Panc1 (cell line): Measurements from ENCODE around the gene NEK7. TPM values are rescaled to one million over a fixed set of nuclear protein-coding genes. Genes with fewer than 3 reads are reported as not detected.

Experiments used
- ATAC-seq: fragments of 200-7000 bp; cut with Tn5 transposase; 2 replicates; pipeline ENCODE4 v1.9.1; 2020; ENCODE audit warnings: mild to moderate bottlenecking, moderate library complexity
- BruUV-seq: library from RNA; stranded (reverse); fragments of 400-500 nt; replicated peaks from 2 replicates; lab custom pipeline; 2021; lab: Mats Ljungman, UMichigan
- CTCF ChIA-PET: fragments of 300-600 bp; sonication (Branson Sonifier 250); formaldehyde crosslinking; loops from one replicate; lab custom pipeline; 2022; ENCODE audit warnings: antibody characterized with exemption; lab: Charles Lee
- POLR2A ChIA-PET: fragments of 300-600 bp; sonication (Branson Sonifier 250); formaldehyde crosslinking; loops from one replicate; lab custom pipeline; 2022; ENCODE audit warnings: antibody characterized with exemption; lab: Charles Lee
- DNase-seq: peaks from one replicate; pipeline ENCODE4 v3.0.0-alpha.2; 2010; ENCODE audit warnings: low read depth, low spot score
- H3K27ac ChIP-seq: 2 replicates; pipeline ENCODE4 v1.5.1; 2011; ENCODE audit warnings: mild to moderate bottlenecking, low read length, inconsistent platforms
- H3K27me3 ChIP-seq: fragments of 200-500 bp; sonication (Bioruptor generic); 2 replicates; pipeline ENCODE4 v1.6.0; 2014; ENCODE audit warnings: low read length, inconsistent platforms; ENCODE audit not compliant: control insufficient read depth, insufficient read depth
- H3K36me3 ChIP-seq: fragments of 200-500 bp; sonication (Bioruptor generic); 2 replicates; pipeline ENCODE4 v1.5.1; 2014; ENCODE audit warnings: inconsistent platforms, mild to moderate bottlenecking, low read length, moderate library complexity; ENCODE audit not compliant: control insufficient read depth, insufficient read depth
- H3K4me1 ChIP-seq: 2 replicates; pipeline ENCODE4 v1.5.1; 2011; ENCODE audit warnings: inconsistent platforms, mild to moderate bottlenecking, low read length, moderate library complexity; ENCODE audit not compliant: control insufficient read depth, insufficient read depth
- H3K4me3 ChIP-seq, 2 experiments: 2 replicates each; pipeline ENCODE4 v1.5.1; 2011 to 2012; ENCODE audit warnings: low read depth in 2 of 2, low read length in 2 of 2, mild to moderate bottlenecking in 2 of 2, inconsistent platforms in 1 of 2, moderate library complexity in 1 of 2
- H3K9me3 ChIP-seq: fragments of 200-500 bp; sonication (Bioruptor generic); 2 replicates; pipeline ENCODE4 v1.5.1; 2014; ENCODE audit warnings: low read depth, mild to moderate bottlenecking, inconsistent platforms, low read length, moderate library complexity; ENCODE audit not compliant: control insufficient read depth, insufficient read depth
- POLR2AphosphoS5 ChIP-seq: IDR thresholded peaks from 2 replicates; pipeline ENCODE4 v1.6.1; 2012; ENCODE audit warnings: mild to moderate bottlenecking, low read depth, low read length, moderate library complexity
- SIN3A ChIP-seq: IDR thresholded peaks from 2 replicates; pipeline ENCODE4 v1.6.1; 2012; ENCODE audit warnings: low read depth, mild to moderate bottlenecking, low read length, moderate library complexity, borderline replicate concordance; ENCODE audit not compliant: insufficient read depth
- TCF7L2 ChIP-seq: IDR thresholded peaks from 2 replicates; pipeline ENCODE4 v1.6.1; 2011; ENCODE audit warnings: mild to moderate bottlenecking, low read depth, low read length, inconsistent platforms
- in situ Hi-C: cut with HindIII; loops from 2 replicates; pipeline ENCODE4 v1.10.0; 2016; ENCODE audit warnings: low sequenced_read_pairs, low pct_unique_long_range_greater_than_20kb
- intact Hi-C: fragments of 100-400 bp; cut with micrococcal nuclease; formaldehyde crosslinking; loops from one replicate; pipeline ENCODE4 v1.10.0; 2022; ENCODE audit not compliant: unreplicated experiment
- total RNA-seq: library from RNA; stranded (reverse); gene quantifications from one replicate; pipeline ENCODE4 v1.2.1, GENCODE V29; 2021; ENCODE audit not compliant: unreplicated experiment
- TF ChIP-seq, protein P1 (sequence below): fragments of 450-650 bp; IDR thresholded peaks from 2 replicates; pipeline ENCODE4 v1.5.1; 2017; ENCODE audit warnings: mild to moderate bottlenecking
- TF ChIP-seq, protein P2 (sequence below), 2 experiments: IDR thresholded peaks; 2 replicates each; pipeline ENCODE4 v1.6.1; 2011 to 2012; ENCODE audit warnings: low read depth in 2 of 2, control low read depth in 1 of 2, low read length in 1 of 2, mild to moderate bottlenecking in 1 of 2, moderate library complexity in 1 of 2; ENCODE audit not compliant: insufficient read depth in 1 of 2

Gene NEK7
- total RNA-seq, 1 experiment from 2014 or later = 53.0 TPM

- Histone ChIP-seq H3K4me1 (peaks cover 9% of the 10 kb centered on the region; the same call in 1 of the 2 replicates), H3K9me3 (no peaks in the 10 kb centered on the region), H3K27me3 (no peaks in the 10 kb centered on the region), H3K27ac (no peak overlapping the region), H3K36me3 (no peaks in the 10 kb centered on the region), H3K4me3 (no peak overlapping the region)
- no peak for ATAC-seq
- no TSS peak for BruUV-seq
- ChIA-PET CTCF (no interaction called here), POLR2A (no interaction called here)
- in situ Hi-C loops = no loop called here
- TF ChIP-seq SIN3A = no peak
- TF ChIP-seq TCF7L2 = no peak
- TF ChIP-seq, protein P1, sequence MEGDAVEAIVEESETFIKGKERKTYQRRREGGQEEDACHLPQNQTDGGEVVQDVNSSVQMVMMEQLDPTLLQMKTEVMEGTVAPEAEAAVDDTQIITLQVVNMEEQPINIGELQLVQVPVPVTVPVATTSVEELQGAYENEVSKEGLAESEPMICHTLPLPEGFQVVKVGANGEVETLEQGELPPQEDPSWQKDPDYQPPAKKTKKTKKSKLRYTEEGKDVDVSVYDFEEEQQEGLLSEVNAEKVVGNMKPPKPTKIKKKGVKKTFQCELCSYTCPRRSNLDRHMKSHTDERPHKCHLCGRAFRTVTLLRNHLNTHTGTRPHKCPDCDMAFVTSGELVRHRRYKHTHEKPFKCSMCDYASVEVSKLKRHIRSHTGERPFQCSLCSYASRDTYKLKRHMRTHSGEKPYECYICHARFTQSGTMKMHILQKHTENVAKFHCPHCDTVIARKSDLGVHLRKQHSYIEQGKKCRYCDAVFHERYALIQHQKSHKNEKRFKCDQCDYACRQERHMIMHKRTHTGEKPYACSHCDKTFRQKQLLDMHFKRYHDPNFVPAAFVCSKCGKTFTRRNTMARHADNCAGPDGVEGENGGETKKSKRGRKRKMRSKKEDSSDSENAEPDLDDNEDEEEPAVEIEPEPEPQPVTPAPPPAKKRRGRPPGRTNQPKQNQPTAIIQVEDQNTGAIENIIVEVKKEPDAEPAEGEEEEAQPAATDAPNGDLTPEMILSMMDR = no peak
- no peak for TF ChIP-seq POLR2AphosphoS5
- TF ChIP-seq, protein P2, sequence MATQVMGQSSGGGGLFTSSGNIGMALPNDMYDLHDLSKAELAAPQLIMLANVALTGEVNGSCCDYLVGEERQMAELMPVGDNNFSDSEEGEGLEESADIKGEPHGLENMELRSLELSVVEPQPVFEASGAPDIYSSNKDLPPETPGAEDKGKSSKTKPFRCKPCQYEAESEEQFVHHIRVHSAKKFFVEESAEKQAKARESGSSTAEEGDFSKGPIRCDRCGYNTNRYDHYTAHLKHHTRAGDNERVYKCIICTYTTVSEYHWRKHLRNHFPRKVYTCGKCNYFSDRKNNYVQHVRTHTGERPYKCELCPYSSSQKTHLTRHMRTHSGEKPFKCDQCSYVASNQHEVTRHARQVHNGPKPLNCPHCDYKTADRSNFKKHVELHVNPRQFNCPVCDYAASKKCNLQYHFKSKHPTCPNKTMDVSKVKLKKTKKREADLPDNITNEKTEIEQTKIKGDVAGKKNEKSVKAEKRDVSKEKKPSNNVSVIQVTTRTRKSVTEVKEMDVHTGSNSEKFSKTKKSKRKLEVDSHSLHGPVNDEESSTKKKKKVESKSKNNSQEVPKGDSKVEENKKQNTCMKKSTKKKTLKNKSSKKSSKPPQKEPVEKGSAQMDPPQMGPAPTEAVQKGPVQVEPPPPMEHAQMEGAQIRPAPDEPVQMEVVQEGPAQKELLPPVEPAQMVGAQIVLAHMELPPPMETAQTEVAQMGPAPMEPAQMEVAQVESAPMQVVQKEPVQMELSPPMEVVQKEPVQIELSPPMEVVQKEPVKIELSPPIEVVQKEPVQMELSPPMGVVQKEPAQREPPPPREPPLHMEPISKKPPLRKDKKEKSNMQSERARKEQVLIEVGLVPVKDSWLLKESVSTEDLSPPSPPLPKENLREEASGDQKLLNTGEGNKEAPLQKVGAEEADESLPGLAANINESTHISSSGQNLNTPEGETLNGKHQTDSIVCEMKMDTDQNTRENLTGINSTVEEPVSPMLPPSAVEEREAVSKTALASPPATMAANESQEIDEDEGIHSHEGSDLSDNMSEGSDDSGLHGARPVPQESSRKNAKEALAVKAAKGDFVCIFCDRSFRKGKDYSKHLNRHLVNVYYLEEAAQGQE (IDR thresholded peaks at IDR 0.05; ENCODE audit: insufficient read depth in 1 of 2, low read depth in 2 of 2, low read length in 1 of 2) = no peak
- intact Hi-C loops = loop anchor here (10.0 kb wide), 2 partner anchors 313 to 537 kb away; no protein-coding TSS in a partner anchor
- no peak for DNase-seq
Measured at GRCh38 chr1:198151688-198152087, 5.1 kb upstream of the NEK7 start.

- ATAC-seq (no peak), DNase-seq (no peak)
- Histone ChIP-seq H3K27me3 (no peaks in the 10 kb centered on the region), H3K27ac (no peak overlapping the region), H3K4me3 (no peak overlapping the region), H3K36me3 (no peaks in the 10 kb centered on the region), H3K4me1 (peaks cover 9% of the 10 kb centered on the region; the same call in 1 of the 2 replicates), H3K9me3 (no peaks in the 10 kb centered on the region)
- ChIA-PET CTCF (no interaction called here), POLR2A (no interaction called here)
- no TSS peak for BruUV-seq
- intact Hi-C loops (loop anchor here (10.0 kb wide), 2 partner anchors 312 to 538 kb away; no protein-coding TSS in a partner anchor), in situ Hi-C loops (no loop called here)
- TF ChIP-seq, protein P1 = no peak
- TF ChIP-seq POLR2AphosphoS5 = no peak
- TF ChIP-seq, protein P2 (IDR thresholded peaks at IDR 0.05; ENCODE audit: insufficient read depth in 1 of 2, low read depth in 2 of 2, low read length in 1 of 2) = no peak
Measured at GRCh38 chr1:198153103-198153502, 3.7 kb upstream of the NEK7 start.
